ELF-1 (cell line): ENCODE results near the gene NKTR.

Experiments used
- DNase-seq: peaks from one replicate; pipeline ENCODE4 v3.0.0-alpha.2; 2016; ENCODE audit warnings: low read depth, low spot score

The NKTR gene

GRCh38 chr3:42662037-42662812 is 61.7 kb downstream of the NKTR start:
- no peak for DNase-seq

GRCh38 chr3:42662813-42663535 is 62.5 kb downstream of the NKTR start:
- no peak for DNase-seq

DNA sequence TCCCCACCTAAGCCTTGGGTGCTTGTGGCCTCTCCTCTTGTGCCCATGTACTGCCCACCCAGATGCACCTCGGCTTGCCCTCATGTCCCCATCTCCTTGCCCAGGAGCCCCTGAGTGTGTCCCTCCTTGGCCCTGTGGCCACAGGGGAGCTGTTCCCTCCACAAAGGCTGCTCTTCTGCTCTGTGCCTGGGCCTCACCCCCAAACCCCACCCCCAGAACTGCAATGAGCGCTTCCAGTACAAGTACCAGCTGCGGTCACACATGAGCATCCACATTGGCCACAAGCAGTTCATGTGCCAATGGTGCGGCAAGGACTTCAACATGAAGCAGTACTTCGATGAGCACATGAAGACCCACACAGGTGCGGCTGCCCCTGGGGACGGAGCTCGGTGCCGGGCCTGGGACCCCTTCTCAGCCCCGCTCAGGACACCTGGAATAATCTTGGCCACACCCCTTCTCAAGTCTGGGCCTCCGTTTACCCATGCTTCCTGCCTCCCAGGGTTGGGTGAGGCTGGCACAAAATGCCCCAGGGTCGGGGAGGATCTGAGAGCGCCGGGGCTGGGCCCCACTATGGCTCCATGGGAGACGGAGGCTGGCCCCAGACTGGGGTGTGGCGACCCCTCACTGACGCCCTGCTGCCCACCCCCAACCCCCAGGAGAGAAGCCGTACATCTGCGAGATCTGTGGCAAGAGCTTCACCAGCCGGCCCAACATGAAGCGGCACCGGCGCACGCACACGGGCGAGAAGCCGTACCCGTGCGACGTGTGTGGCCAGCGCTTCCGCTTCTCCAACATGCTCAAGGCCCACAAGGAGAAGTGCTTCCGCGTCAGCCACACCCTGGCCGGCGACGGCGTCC is 63.3 kb downstream of the NKTR start:
- DNase-seq: no peak

DNA sequence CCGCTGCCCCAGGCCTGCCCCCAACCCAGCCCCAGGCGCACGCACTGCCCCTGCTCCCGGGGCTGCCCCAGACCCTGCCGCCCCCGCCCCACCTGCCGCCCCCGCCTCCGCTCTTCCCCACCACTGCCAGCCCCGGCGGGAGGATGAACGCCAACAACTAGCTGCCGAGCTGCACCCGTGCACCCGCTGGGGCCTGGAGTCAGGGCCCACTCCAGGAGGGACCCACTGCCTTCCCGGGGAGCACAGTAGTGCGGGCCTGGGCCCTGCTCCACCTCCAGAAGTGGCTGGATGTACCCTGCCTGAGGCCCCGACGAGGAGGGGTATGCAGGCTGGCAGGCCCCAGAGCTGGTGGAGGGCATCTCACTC is 63.9 kb downstream of the NKTR start:
- DNase-seq: no peak

GRCh38 chr3:42665050-42665878 is 64.8 kb downstream of the NKTR start:
- no peak for DNase-seq

DNA sequence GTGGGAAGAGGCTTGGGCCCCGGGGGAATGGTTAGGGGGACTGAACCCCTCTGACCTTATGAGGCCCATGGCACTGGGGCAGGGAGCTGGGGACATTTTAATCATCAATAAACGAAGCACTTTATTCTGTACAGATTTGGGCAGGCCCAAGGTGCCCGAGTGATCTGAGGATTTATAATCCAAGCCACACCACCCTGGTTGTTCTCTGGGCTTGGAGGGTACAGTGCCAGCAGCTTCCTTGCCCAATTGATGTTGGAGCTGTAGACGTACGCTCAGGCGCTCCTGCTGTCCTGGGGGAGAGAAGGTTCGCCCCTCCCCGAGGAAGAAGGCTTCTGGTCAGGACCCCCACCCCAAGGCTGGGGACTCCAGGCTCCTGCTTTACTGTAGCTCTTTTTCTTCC is 65.5 kb downstream of the NKTR start:
- DNase-seq: no peak

DNA sequence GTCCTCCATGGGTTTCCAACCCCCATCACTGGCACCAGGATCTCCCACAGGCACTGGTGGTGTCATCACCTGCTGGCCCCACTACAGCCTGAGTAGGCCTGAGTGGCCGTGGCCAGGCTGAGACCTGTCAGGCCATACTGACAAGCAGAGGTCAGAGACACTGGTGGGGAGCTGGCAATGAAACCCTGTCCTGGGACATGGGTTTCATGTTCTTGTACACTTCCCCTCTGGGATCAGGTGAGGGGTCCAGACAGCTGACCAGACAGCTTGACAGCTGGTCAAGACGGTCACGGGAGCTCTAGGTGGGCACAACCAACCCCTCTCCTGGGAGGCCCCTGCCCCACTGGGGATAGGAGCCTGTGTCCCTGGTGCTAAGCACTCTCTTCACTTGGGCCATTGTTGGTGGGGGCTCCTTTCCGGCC is 66.1 kb downstream of the NKTR start:
- no peak for DNase-seq

DNA sequence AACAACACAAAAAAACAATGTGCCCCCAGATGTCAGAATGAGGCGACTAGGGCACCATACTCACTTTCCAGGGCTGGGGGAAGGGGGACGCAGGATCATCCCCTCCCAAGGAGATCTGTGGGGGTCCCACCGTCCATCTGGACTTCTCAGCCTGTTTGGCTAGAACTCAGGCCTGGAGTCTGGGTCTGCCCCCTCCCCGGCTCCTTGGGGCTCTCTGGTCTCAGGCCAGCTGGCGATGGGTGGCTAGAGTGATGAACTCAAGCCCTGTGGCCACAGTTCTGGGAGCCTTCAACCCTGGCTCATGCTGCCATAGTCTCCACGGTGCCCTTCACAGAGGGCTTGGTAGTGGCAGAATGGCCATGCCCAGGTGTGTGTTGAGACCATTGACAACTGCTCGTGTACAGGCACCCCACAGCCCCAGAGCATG is 66.6 kb downstream of the NKTR start:
- DNase-seq: no peak

DNA sequence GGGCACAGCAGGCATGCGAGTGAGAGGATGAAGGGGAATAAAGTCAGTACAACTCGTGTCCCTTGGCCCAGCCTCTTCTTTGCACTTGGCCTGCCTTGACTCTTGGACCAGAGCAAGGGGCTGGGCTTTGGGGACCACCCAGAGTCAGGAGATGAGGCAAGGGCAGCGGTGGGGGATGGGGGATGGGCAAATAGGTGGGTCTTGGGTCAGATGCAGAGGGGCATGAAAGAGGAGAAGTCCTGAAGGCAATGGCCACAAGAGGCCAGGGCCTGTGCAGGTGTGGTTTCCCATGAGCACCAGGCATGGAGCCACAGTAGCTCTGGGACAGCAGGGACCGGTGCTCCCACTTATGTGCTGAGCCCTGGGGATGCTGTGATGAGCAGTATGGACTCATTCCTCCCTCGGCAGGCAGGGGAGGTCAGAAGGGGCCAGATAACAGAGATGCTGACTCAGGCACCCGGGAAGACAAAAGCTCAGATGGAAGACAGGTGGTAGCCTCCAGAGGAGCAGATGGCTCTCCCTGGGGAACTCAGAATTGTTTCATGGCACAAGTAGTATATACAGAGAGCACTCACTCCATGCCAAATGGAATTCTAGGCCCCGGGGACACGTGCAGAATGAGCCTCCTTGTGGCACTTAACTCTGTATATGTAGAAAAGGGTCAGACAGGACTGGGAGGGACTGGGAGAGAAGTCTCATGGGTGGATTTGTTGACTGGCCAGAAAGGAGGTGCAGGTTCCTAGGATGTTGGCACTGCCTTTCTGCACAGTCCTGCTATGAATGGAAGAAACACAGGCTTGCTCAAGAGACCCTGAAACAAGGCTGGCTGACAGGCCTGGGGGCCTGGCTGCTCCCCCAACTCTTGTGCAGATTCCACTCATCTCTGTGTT is 67.3 kb downstream of the NKTR start:
- DNase-seq: no peak

GRCh38 chr3:42668413-42668760 is 67.9 kb downstream of the NKTR start:
- DNase-seq: no peak

GRCh38 chr3:42668793-42669217 is 68.3 kb downstream of the NKTR start:
- no peak for DNase-seq

DNA sequence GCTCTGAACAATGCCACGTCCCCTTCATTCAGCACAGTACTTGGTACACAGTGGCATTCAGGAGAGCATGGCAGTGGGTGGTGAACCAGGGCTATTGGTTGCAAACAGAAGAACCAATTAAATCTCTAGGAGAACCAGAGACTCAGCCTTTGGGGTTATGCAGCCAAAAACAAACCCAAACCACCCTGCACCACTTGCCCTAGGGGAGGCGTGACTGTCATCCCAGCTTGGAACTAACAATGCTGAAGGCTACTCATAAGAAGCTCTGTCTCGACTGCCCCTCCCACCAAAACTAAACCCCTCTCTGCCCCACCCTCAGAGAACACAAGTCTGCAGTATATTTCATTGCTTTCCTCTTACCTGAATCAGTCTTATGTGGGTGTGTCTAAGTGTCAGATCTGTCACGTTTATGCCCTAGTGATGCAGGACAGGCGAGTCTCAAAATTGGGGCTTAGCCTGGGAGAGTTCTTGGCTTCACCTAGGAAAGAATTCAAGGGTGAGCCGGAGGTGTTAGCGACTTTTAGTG is 69.6 kb downstream of the NKTR start:
- DNase-seq: no peak

GRCh38 chr3:42670670-42671069 is 70.2 kb downstream of the NKTR start:
- no peak for DNase-seq

- no peak for DNase-seq
These were observed 72.0 kb downstream of the NKTR start for GRCh38 chr3:42672515-42672914.

GRCh38 chr3:42673082-42673481 is 72.6 kb downstream of the NKTR start:
- no peak for DNase-seq

GRCh38 chr3:42674146-42674545 is 73.7 kb downstream of the NKTR start:
- no peak for DNase-seq

- no peak for DNase-seq
These were observed 75.4 kb downstream of the NKTR start for GRCh38 chr3:42675909-42676308.

DNA sequence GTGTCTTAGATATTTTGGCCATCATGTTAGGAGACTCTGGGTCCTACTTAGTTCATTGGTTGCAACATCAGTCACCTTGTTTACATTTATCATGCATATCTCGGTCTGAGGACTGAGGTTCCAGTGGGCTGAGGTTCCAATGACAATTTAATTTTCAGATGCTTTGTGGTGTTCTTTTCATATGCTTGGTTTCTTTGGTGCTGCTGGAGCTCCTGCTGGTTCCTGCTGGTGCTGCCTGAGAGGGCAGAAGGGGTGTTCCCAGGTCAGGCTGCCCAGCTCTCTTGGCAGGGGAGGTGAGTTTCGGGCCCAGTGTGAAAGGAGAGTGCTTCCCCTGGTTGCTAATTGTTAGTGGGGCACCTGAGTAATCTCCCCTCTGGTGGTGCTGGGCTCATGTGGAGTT is 78.0 kb downstream of the NKTR start:
- no peak for DNase-seq

DNA sequence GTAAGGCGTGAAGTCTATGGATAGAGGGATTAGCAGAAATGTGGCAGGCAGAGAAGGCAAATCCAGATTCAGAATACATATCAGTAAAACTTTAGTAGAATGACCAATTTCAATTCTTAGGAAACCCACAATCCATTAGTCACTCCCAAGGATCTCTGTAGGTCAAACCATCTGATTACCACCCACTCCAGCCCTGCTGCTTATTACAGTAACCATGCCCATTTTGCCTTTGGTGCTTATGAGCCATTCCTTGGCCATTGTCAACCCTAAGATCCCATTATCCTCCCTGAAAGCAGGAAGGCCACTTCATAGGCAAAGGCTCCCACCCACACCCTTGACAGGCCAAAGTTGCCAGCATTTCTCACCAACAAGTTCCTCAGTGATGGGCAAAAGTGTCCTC is 79.8 kb downstream of the NKTR start:
- DNase-seq: no peak

DNA sequence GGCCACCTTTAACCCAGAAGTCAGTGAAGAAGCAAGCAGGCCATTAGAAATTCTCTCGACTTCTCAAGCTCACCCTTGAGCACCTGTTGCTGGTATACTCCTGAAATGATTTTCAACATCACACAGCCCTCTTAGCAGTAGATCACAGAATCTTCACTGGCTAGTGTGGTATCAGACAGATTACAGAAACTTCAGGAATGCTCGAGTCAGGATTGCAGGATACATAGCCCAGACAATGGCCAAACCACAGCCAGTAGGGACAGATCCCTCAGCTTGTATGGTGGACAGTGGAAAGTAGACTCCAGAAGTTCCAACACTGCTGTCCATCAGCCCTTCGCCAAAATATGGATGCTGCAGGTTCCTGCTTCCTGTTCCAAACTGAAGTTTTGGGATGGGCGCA is 80.3 kb downstream of the NKTR start:
- no peak for DNase-seq
